ENCODE measurements around the gene PTRH2. TPM values are rescaled to one million over a fixed set of nuclear protein-coding genes. Genes with fewer than 3 reads are reported as not detected.

The PTRH2 gene
- polyA plus RNA-seq, 2 donors = 30.9 to 32.2 TPM

- Histone ChIP-seq H3K36me3 (ENCODE audit: control insufficient read depth in 2 of 2, insufficient read depth in 2 of 2, low read length in 1 of 2) (peaks cover 0 to 2% of the 10 kb centered on the region in 2 donors), H3K4me3 (ENCODE audit: low read depth in 1 of 2, low read length in 2 of 2) (no peak overlapping the region), H3K27me3 (ENCODE audit: control insufficient read depth in 1 of 2, insufficient read depth in 2 of 2, low read length in 2 of 2) (no peaks in the 10 kb centered on the region), H3K4me1 (ENCODE audit: control insufficient read depth in 2 of 2, insufficient read depth in 2 of 2, low read length in 1 of 2) (no peaks in the 10 kb centered on the region), H3K27ac (ENCODE audit: low read depth in 2 of 2, low read length in 1 of 2) (no peak overlapping the region), H3K9me3 (ENCODE audit: control insufficient read depth in 2 of 2, insufficient read depth in 1 of 2, low read depth in 1 of 2, low read length in 1 of 2) (no peaks in the 10 kb centered on the region)
- 86 to 91% methylated on average over 2 of the region's 2 CpGs for WGBS, 2 donors
Measured at GRCh38 chr17:59652119-59652518, 55.1 kb downstream of the PTRH2 start.

DNA sequence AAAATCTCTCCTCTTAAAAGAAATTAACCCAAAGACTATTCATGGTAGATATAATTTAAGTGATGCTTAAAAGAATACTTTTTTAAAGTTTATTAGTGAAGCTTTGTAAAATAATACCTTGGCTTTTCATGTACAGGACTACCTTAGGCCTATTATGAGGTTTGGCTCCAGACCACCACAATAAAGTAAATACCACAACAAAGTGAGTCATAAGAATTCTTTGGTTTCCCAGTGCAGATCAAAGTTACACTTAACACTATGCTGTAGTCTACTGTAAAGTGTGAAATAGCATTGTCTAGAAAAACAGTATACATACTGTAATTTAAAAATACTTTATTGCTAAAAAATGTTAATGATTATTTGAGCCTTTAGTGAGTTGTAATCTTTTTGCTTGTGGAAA is 55.9 kb downstream of the PTRH2 start:
- Histone ChIP-seq H3K9me3 (ENCODE audit: control insufficient read depth in 2 of 2, insufficient read depth in 1 of 2, low read depth in 1 of 2, low read length in 1 of 2) (no peaks in the 10 kb centered on the region), H3K4me3 (ENCODE audit: low read depth in 1 of 2, low read length in 2 of 2) (no peak overlapping the region), H3K4me1 (ENCODE audit: control insufficient read depth in 2 of 2, insufficient read depth in 2 of 2, low read length in 1 of 2) (no peaks in the 10 kb centered on the region), H3K27ac (ENCODE audit: low read depth in 2 of 2, low read length in 1 of 2) (no peak overlapping the region), H3K27me3 (ENCODE audit: control insufficient read depth in 1 of 2, insufficient read depth in 2 of 2, low read length in 2 of 2) (no peaks in the 10 kb centered on the region), H3K36me3 (ENCODE audit: control insufficient read depth in 2 of 2, insufficient read depth in 2 of 2, low read length in 1 of 2) (peaks cover 0 to 2% of the 10 kb centered on the region in 2 donors)

GRCh38 chr17:59650642-59651041 is 56.6 kb downstream of the PTRH2 start:
- no peaks in the 10 kb centered on the region for H3K9me3 ChIP-seq (ENCODE audit: control insufficient read depth in 2 of 2, insufficient read depth in 1 of 2, low read depth in 1 of 2, low read length in 1 of 2)
- peaks cover 0 to 2% of the 10 kb centered on the region in 2 donors for H3K36me3 ChIP-seq (ENCODE audit: control insufficient read depth in 2 of 2, insufficient read depth in 2 of 2, low read length in 1 of 2)
- 90 to 95% methylated on average over 1 of the region's 1 CpG for WGBS, 2 donors
- H3K27ac ChIP-seq (ENCODE audit: low read depth in 2 of 2, low read length in 1 of 2) = no peak overlapping the region
- H3K27me3 ChIP-seq (ENCODE audit: control insufficient read depth in 1 of 2, insufficient read depth in 2 of 2, low read length in 2 of 2) = no peaks in the 10 kb centered on the region
- no peak overlapping the region for H3K4me3 ChIP-seq (ENCODE audit: low read depth in 1 of 2, low read length in 2 of 2)
- H3K4me1 ChIP-seq (ENCODE audit: control insufficient read depth in 2 of 2, insufficient read depth in 2 of 2, low read length in 1 of 2) = no peaks in the 10 kb centered on the region

GRCh38 chr17:59649886-59650285 is 57.3 kb downstream of the PTRH2 start:
- Histone ChIP-seq H3K4me3 (ENCODE audit: low read depth in 1 of 2, low read length in 2 of 2) (no peak overlapping the region), H3K4me1 (ENCODE audit: control insufficient read depth in 2 of 2, insufficient read depth in 2 of 2, low read length in 1 of 2) (no peaks in the 10 kb centered on the region), H3K27ac (ENCODE audit: low read depth in 2 of 2, low read length in 1 of 2) (no peak overlapping the region), H3K27me3 (ENCODE audit: control insufficient read depth in 1 of 2, insufficient read depth in 2 of 2, low read length in 2 of 2) (no peaks in the 10 kb centered on the region), H3K36me3 (ENCODE audit: control insufficient read depth in 2 of 2, insufficient read depth in 2 of 2, low read length in 1 of 2) (peaks cover 0 to 2% of the 10 kb centered on the region in 2 donors), H3K9me3 (ENCODE audit: control insufficient read depth in 2 of 2, insufficient read depth in 1 of 2, low read depth in 1 of 2, low read length in 1 of 2) (no peaks in the 10 kb centered on the region)

Other genes starting within 250 kb of the PTRH2 start
- 10 to 100 TPM in 1 of 2 donors, 1 to 10 TPM in 1; 6.6 to 11.7 TPM for gene DHX40, start 141.8 kb downstream of the PTRH2 start, polyA plus RNA-seq
- gene CLTC, start 87.5 kb downstream of the PTRH2 start, polyA plus RNA-seq = 10 to 100 TPM; 49.5 to 69.7 TPM
- gene VMP1, start 224 bp upstream of the PTRH2 start, polyA plus RNA-seq = 10 to 100 TPM; 90.8 to 98.0 TPM
- gene TUBD1, start 185.5 kb upstream of the PTRH2 start, polyA plus RNA-seq = 1 to 10 TPM; 7.1 to 8.4 TPM
- gene RPS6KB1, start 185.7 kb upstream of the PTRH2 start, polyA plus RNA-seq = 10 to 100 TPM; 13.2 to 13.5 TPM